HepG2 (cell line): Measurements from ENCODE around the gene ABCA13. TPM values are rescaled to one million over a fixed set of nuclear protein-coding genes. Genes with fewer than 3 reads are reported as not detected.

Source experiments
- ATAC-seq: fragments of 200-7000 bp; cut with Tn5 transposase; 3 replicates; pipeline ENCODE4 v1.9.1; 2020; ENCODE audit warnings: mild to moderate bottlenecking, moderate library complexity
- BruUV-seq: library from RNA; stranded (reverse); fragments of 400-500 nt; replicated peaks from 2 replicates; lab custom pipeline; 2021; lab: Mats Ljungman, UMichigan
- CTCF ChIA-PET: fragments of 300-600 bp; formaldehyde crosslinking; extraction: SDS; loops from one replicate; lab custom pipeline; 2021; ENCODE audit warnings: low total read pairs, inconsistent platforms, low intra/inter-chr PET ratio; lab: Yijun Ruan, JAX
- POLR2A ChIA-PET: fragments of 350-600 bp; sonication (Branson Sonifier 250); formaldehyde crosslinking; loops from one replicate; lab custom pipeline; 2020; ENCODE audit warnings: antibody characterized with exemption, inconsistent platforms; lab: Yijun Ruan, JAX
- DNase-seq: peaks from one replicate; pipeline ENCODE4 v3.0.0-alpha.2; 2015; ENCODE audit warnings: low spot score
- FAIRE-seq: peaks from 3 replicates; lab custom pipeline; 2011; peaks lifted over from hg19 to GRCh38; lab: Jason Lieb, UNC
- H2AFZ ChIP-seq: one replicate; pipeline ENCODE4 v1.6.1; 2011; ENCODE audit warnings: low read length, inconsistent platforms
- H3K27ac ChIP-seq: fragments of 300-600 bp; 3 replicates; pipeline ENCODE4 v1.8.0; 2011; ENCODE audit warnings: mixed run types, mild to moderate bottlenecking, mixed read lengths, low read length, inconsistent platforms; ENCODE audit not compliant: insufficient read depth; ENCODE audit errors: extremely low read length
- H3K27me3 ChIP-seq, 2 experiments: fragments of 200-600 bp in 1 of 2; 2 replicates in 1 of 2; 3 replicates in 1 of 2; pipeline versions ENCODE4 v1.6.0 to v1.8.0; 2011; ENCODE audit warnings: low read length in 2 of 2, mild to moderate bottlenecking in 2 of 2, moderate library complexity in 2 of 2, inconsistent platforms in 1 of 2; ENCODE audit not compliant: insufficient read depth in 2 of 2, control insufficient read depth in 1 of 2
- H3K36me3 ChIP-seq, 2 experiments: fragments of 200-600 bp in 1 of 2; replicated peaks in 1 of 2; 2 replicates in 1 of 2; 3 replicates in 1 of 2; pipeline versions ENCODE4 v1.5.1 to v1.8.0; 2011; ENCODE audit warnings: low read length in 2 of 2, inconsistent platforms in 1 of 2; ENCODE audit not compliant: insufficient read depth in 2 of 2, control insufficient read depth in 1 of 2
- H3K4me1 ChIP-seq: 2 replicates; pipeline ENCODE4 v1.5.1; 2012; ENCODE audit warnings: low read length, inconsistent platforms; ENCODE audit not compliant: insufficient read depth
- H3K4me2 ChIP-seq: 2 replicates; pipeline ENCODE4 v1.6.0; 2011; ENCODE audit warnings: low read depth, low read length, inconsistent platforms
- H3K4me3 ChIP-seq, 3 experiments: fragments of 200-600 bp in 1 of 3; sonication (generic), shearing (Covaris generic) in 1 of 3; replicated peaks in 1 of 3; 2 replicates each; pipeline ENCODE4 v1.5.1; 2011 to 2016; ENCODE audit warnings: low read length in 3 of 3, inconsistent platforms in 2 of 3, low read depth in 2 of 3, mild to moderate bottlenecking in 2 of 3, control low read depth in 1 of 3, mixed read lengths in 1 of 3; ENCODE audit not compliant: insufficient read depth in 1 of 3
- H3K79me2 ChIP-seq: one replicate; pipeline ENCODE4 v1.6.1; 2011; ENCODE audit warnings: low read length, inconsistent platforms; ENCODE audit not compliant: insufficient read depth
- H3K9ac ChIP-seq: 2 replicates; pipeline ENCODE4 v1.6.0; 2011; ENCODE audit warnings: mild to moderate bottlenecking, low read depth, low read length, inconsistent platforms; ENCODE audit not compliant: insufficient read depth
- H3K9me3 ChIP-seq: 2 replicates; pipeline ENCODE4 v1.5.1; 2012; ENCODE audit warnings: mild to moderate bottlenecking, low read length
- H4K20me1 ChIP-seq: 2 replicates; pipeline ENCODE4 v1.6.0; 2011; ENCODE audit warnings: inconsistent platforms, mild to moderate bottlenecking, low read length, moderate library complexity; ENCODE audit not compliant: insufficient read depth
- E2F2 ChIP-seq: sonication (generic); formaldehyde crosslinking; IDR thresholded peaks from 2 replicates; pipeline ENCODE4 v1.4.0; 2020; ENCODE audit warnings: missing genetic modification reagents, borderline replicate concordance
- HNRNPH1 ChIP-seq: fragments of 200-400 bp; formaldehyde crosslinking; optimal IDR thresholded peaks from 2 replicates; pipeline ENCODE3; 2017; ENCODE audit warnings: mild to moderate bottlenecking, low read depth, low read length
- LCORL ChIP-seq, 2 experiments: fragments of 450-650 bp in 1 of 2; sonication (generic) in 1 of 2; formaldehyde crosslinking in 1 of 2; IDR thresholded peaks; 2 replicates each; pipeline versions ENCODE4 v1.5.0 to v1.6.1; 2017 to 2020; ENCODE audit warnings: antibody characterized with exemption in 1 of 2, missing genetic modification reagents in 1 of 2
- MNT ChIP-seq: fragments of 450-650 bp; IDR thresholded peaks from 2 replicates; pipeline ENCODE4 v1.6.1; 2016
- NFATC3 ChIP-seq: sonication (generic); formaldehyde crosslinking; IDR thresholded peaks from 2 replicates; pipeline ENCODE4 v1.5.1; 2020; ENCODE audit warnings: mild to moderate bottlenecking, missing genetic modification reagents
- REXO4 ChIP-seq: sonication (generic); formaldehyde crosslinking; IDR thresholded peaks from 2 replicates; pipeline ENCODE4 v1.8.0; 2022; ENCODE audit warnings: missing genetic modification reagents, mild to moderate bottlenecking, borderline replicate concordance
- TAF15 ChIP-seq: fragments of 200-400 bp; formaldehyde crosslinking; IDR thresholded peaks from one replicate; pipeline ENCODE4 v1.6.1; 2018; ENCODE audit warnings: mild to moderate bottlenecking, low read depth, low read length; ENCODE audit not compliant: poor library complexity, severe bottlenecking
- USF2 ChIP-seq, 2 experiments: sonication (generic) in 1 of 2; formaldehyde crosslinking in 1 of 2; IDR thresholded peaks; 2 replicates each; pipeline versions ENCODE4 v1.5.1 to v1.6.1; 2011 to 2020; ENCODE audit warnings: borderline replicate concordance in 1 of 2, low read depth in 1 of 2, low read length in 1 of 2, mild to moderate bottlenecking in 1 of 2, missing genetic modification reagents in 1 of 2, moderate library complexity in 1 of 2
- ZBTB10 ChIP-seq: sonication (generic); formaldehyde crosslinking; IDR thresholded peaks from 2 replicates; pipeline ENCODE4 v1.4.0; 2020; ENCODE audit warnings: missing genetic modification reagents, borderline replicate concordance
- ZFP36L2 ChIP-seq: sonication (generic); formaldehyde crosslinking; IDR thresholded peaks from 2 replicates; pipeline ENCODE4 v1.4.0; 2020; ENCODE audit warnings: missing genetic modification reagents
- ZKSCAN1 ChIP-seq: fragments of 150-350 bp; IDR thresholded peaks from 2 replicates; pipeline ENCODE4 v1.6.1; 2014; ENCODE audit warnings: low read length
- ZNF780A ChIP-seq: sonication (generic); formaldehyde crosslinking; IDR thresholded peaks from 2 replicates; pipeline ENCODE4 v1.8.0; 2022; ENCODE audit warnings: mild to moderate bottlenecking, missing genetic modification reagents, moderate library complexity
- ZNF883 ChIP-seq: sonication (generic); formaldehyde crosslinking; IDR thresholded peaks from 2 replicates; pipeline ENCODE4 v1.5.1; 2020; ENCODE audit warnings: mild to moderate bottlenecking, missing genetic modification reagents; ENCODE audit errors: not compliant biosample characterization
- WGBS: methylation state at CpG from one replicate; pipeline ENCODE4 v1.1.6; 2017; ENCODE audit warnings: low lambda C conversion rate; 5-methylcytosine and 5-hydroxymethylcytosine counted together
- in situ Hi-C: cut with HindIII; loops from 2 replicates; pipeline ENCODE4 v1.10.0; 2017; ENCODE audit warnings: low pct_unique_long_range_greater_than_20kb; ENCODE audit not compliant: extremely low pct_ligation_motif_present
- intact Hi-C: fragments of 100-400 bp; cut with micrococcal nuclease; formaldehyde crosslinking; loops from one replicate; pipeline ENCODE4 v1.10.0; 2022; ENCODE audit not compliant: unreplicated experiment
- polyA plus RNA-seq, 8 experiments: library from polyadenylated mRNA; depleted of rRNA in 3 of 8; stranded (reverse) in 7 of 8; unstranded in 1 of 8; fragments of >200 nt; fragmentation: Illumina TruSeq in 4 of 8; extraction: Trizol in 4 of 8; gene quantifications; 2 replicates each; pipeline versions ENCODE4 v1.2.1 to v1.2.3, GENCODE V29; 2011 to 2016; ENCODE audit warnings: low read depth in 4 of 8, missing spikeins in 1 of 8, mixed read lengths in 1 of 8; ENCODE audit not compliant: insufficient read depth in 1 of 8
- total RNA-seq, 5 experiments: library from RNA; depleted of rRNA; stranded (reverse); fragments of >200 nt; fragmentation: Illumina TruSeq; extraction: Trizol; gene quantifications; 2 replicates each; pipeline ENCODE4 v1.2.3, GENCODE V29; 2016; ENCODE audit warnings: low read depth in 1 of 5

The ABCA13 gene
- total and polyA plus RNA-seq, 2 of the 13 experiments (the other 11 are each of a cell fraction or from before 2014, with no cell fraction given), result 0.03 TPM; not detected in 1

- H3K27ac ChIP-seq, result no peak overlapping the region
- DNase-seq, result no peak
- H3K4me1 ChIP-seq, result no peaks in the 10 kb centered on the region
- H3K9me3 ChIP-seq, result no peaks in the 10 kb centered on the region
- in situ Hi-C loops (no loop called here), intact Hi-C loops (no loop called here)
- no peaks in the 10 kb centered on the region for H3K27me3 ChIP-seq
- no peak overlapping the region for H2AFZ ChIP-seq
- no peak overlapping the region for H3K9ac ChIP-seq
- H3K4me3 ChIP-seq, result no peak overlapping the region
- no peak for ATAC-seq
- H3K79me2 ChIP-seq, result no peaks in the 10 kb centered on the region
- ChIA-PET POLR2A (no interaction called here), CTCF (no interaction called here)
- WGBS, result 0% methylated on average over 2 of the region's 2 CpGs
- FAIRE-seq, result no peak
- no peaks in the 10 kb centered on the region for H3K36me3 ChIP-seq
- H4K20me1 ChIP-seq, result no peaks in the 10 kb centered on the region
- no peak overlapping the region for H3K4me2 ChIP-seq
- no TSS peak for BruUV-seq
- no peak for TF ChIP-seq MNT
- TF ChIP-seq HNRNPH1, result no peak
- TF ChIP-seq ZKSCAN1, result no peak
- no peak for TF ChIP-seq ZBTB10 (CRISPR knock-in tag)
- no peak for TF ChIP-seq NFATC3
- TF ChIP-seq ZNF780A, result no peak
- no peak for TF ChIP-seq TAF15
- TF ChIP-seq REXO4, result no peak
- no peak for TF ChIP-seq ZNF883
- no peak for TF ChIP-seq E2F2 (CRISPR knock-in tag)
- TF ChIP-seq USF2 (IDR thresholded peaks at IDR 0.05; ENCODE audit: low read depth, low read length), result no peak
- TF ChIP-seq USF2 (CRISPR knock-in tag; IDR thresholded peaks at IDR 0.05; ENCODE audit: borderline replicate concordance), result no peak
- TF ChIP-seq LCORL (IDR thresholded peaks at IDR 0.05), result no peak
- TF ChIP-seq LCORL (CRISPR knock-in tag; IDR thresholded peaks at IDR 0.05), result no peak
- TF ChIP-seq ZFP36L2 (CRISPR knock-in tag), result no peak
Observed at GRCh38 chr7:48280100-48280499, 108.8 kb downstream of the ABCA13 start.
